Mesodermal cell (in vitro differentiated cells): ENCODE results near the gene CTBP1.

Experiments used
- H3K27ac ChIP-seq: 2 replicates; pipeline ENCODE4 v1.7.0; 2013; ENCODE audit warnings: mild to moderate bottlenecking, low read depth, low read length, moderate library complexity; ENCODE audit not compliant: severe bottlenecking
- H3K36me3 ChIP-seq: 2 replicates; pipeline ENCODE4 v1.7.1; 2013; ENCODE audit warnings: mild to moderate bottlenecking, low read length, moderate library complexity; ENCODE audit not compliant: control insufficient read depth, insufficient read depth
- H3K4me1 ChIP-seq: one replicate; pipeline ENCODE4 v1.7.1; 2013; ENCODE audit warnings: mild to moderate bottlenecking, low read length; ENCODE audit not compliant: insufficient read depth, control insufficient read depth, poor library complexity, severe bottlenecking
- H3K4me3 ChIP-seq: 2 replicates; pipeline ENCODE4 v1.7.0; 2013; ENCODE audit warnings: low read length, control low read depth, mild to moderate bottlenecking; ENCODE audit not compliant: insufficient read depth, poor library complexity, severe bottlenecking; ENCODE audit errors: extremely low read depth
- H3K9me3 ChIP-seq: 2 replicates; pipeline ENCODE4 v1.7.1; 2013; ENCODE audit warnings: mild to moderate bottlenecking, low read length, moderate library complexity; ENCODE audit not compliant: control insufficient read depth
- WGBS, 2 experiments: methylation state at CpG; one replicate each; pipeline ENCODE4 v1.1.5; 2013; ENCODE audit warnings: missing lambda C conversion rate in 2 of 2; ENCODE audit not compliant: insufficient coverage in 2 of 2; 5-methylcytosine and 5-hydroxymethylcytosine counted together

Gene CTBP1

GRCh38 chr4:1212546-1213335 lies 36.2 kb downstream of the CTBP1 start:
- WGBS, 2 experiments, result 94 to 96% methylated on average over 18 of the region's 20 CpGs
- Histone ChIP-seq H3K4me1 (peaks cover 16% of the 10 kb centered on the region), H3K4me3 (no peak overlapping the region), H3K36me3 (peaks cover 61% of the 10 kb centered on the region), H3K9me3 (no peaks in the 10 kb centered on the region), H3K27ac (no peak overlapping the region)

DNA sequence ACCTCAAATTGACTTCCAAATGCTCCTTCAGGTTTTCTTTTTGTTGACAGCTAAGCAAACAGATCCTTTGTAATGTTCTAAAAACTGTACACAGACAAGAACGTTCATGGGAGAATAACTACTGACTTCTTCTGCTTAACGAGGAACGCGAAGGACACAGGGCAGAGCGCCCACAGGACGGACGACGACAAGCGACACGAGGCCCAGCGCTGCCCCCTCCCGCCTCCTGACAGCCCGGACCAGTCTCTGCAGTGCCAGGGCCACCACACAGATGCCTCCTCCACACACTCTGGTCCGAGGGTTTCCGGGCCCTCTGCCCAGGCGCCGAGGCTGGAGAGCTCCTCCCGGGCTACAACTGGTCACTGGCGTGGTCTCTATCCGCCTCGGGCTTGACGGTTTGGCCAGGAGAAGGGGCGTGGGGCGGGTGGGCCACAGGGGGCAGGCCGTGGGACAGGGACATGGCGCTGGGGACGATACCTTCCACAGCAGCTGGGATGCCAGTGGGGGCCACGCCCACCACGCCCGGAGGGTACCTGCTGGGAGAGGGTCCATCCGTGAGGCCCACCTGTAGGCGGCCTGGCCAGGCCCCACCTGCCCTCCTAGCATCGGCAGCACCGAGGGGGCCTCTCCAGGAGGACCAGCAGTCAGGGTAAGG lies 36.9 kb downstream of the CTBP1 start:
- Histone ChIP-seq H3K36me3 (peaks cover 56% of the 10 kb centered on the region), H3K4me3 (no peak overlapping the region), H3K4me1 (peaks cover 16% of the 10 kb centered on the region), H3K27ac (no peak overlapping the region), H3K9me3 (no peaks in the 10 kb centered on the region)
- 97% methylated on average over 32 to 33 of the region's 34 CpGs for WGBS, 2 experiments

GRCh38 chr4:1211371-1211770 lies 37.6 kb downstream of the CTBP1 start:
- H3K36me3 ChIP-seq, result peaks cover 55% of the 10 kb centered on the region
- H3K4me1 ChIP-seq, result peaks cover 16% of the 10 kb centered on the region
- H3K27ac ChIP-seq, result no peak overlapping the region
- H3K9me3 ChIP-seq, result no peaks in the 10 kb centered on the region
- no peak overlapping the region for H3K4me3 ChIP-seq
- WGBS, 2 experiments, result 96 to 98% methylated on average over 9 to 10 of the region's 13 CpGs

DNA sequence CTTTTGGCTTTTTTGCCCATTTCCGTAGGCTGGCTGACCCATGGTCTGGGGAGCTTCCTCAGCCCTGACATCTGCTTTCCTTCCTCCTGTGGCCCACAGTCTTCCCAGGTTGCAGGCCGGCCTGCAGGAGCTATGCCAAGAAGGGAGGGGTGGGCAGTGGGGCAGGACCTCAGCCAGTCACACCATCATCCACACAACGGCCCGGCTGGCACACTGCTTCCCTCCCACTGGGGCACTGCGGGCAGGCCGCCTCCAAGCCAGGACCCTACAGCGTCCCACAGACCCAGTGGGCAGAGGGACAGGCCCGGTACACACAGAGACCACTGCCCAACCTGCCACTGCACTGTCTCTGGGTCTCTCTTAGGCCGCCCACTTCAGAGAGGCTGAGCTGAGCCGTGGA lies 38.0 kb downstream of the CTBP1 start:
- H3K4me1 ChIP-seq, result peaks cover 16% of the 10 kb centered on the region
- H3K36me3 ChIP-seq, result peaks cover 52% of the 10 kb centered on the region
- 97 to 100% methylated on average over 7 to 10 of the region's 10 CpGs for WGBS, 2 experiments
- H3K27ac ChIP-seq, result no peak overlapping the region
- no peak overlapping the region for H3K4me3 ChIP-seq
- H3K9me3 ChIP-seq, result no peaks in the 10 kb centered on the region

DNA sequence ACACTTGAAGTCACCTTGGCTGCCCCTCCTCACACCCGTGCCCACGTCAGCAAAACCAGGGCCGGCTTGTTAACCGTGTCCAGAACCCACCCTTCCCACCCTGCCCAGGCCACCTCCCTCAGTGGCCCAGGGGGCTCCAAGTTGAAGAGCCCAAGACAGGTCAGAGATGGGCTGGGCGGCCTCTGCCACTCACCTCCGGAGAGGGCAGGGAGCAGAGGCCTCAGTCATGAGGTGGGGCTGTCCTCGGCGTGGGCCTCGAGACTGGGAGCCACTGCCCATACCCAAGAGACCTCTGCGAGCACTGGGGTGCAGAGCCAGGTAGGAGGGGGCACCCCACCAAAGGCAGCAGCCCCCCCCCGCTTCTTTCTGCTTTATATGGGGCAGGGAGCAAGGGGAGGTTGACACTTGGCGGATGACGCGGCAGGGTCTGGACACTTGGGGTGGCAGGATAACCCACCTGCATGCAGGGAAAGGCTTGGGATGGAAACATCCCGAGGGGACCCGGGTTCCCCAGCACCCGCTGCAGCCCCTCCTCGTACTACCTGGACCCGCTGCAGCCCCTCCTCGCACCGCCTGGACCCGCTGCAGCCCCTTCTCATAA lies 38.6 kb downstream of the CTBP1 start:
- H3K4me3 ChIP-seq, result no peak overlapping the region
- peaks cover 45% of the 10 kb centered on the region for H3K36me3 ChIP-seq
- no peaks in the 10 kb centered on the region for H3K9me3 ChIP-seq
- 96 to 97% methylated on average over 18 to 20 of the region's 22 CpGs for WGBS, 2 experiments
- peak overlapping the region; percentile 83 for H3K27ac ChIP-seq
- H3K4me1 ChIP-seq, result peaks cover 16% of the 10 kb centered on the region

DNA sequence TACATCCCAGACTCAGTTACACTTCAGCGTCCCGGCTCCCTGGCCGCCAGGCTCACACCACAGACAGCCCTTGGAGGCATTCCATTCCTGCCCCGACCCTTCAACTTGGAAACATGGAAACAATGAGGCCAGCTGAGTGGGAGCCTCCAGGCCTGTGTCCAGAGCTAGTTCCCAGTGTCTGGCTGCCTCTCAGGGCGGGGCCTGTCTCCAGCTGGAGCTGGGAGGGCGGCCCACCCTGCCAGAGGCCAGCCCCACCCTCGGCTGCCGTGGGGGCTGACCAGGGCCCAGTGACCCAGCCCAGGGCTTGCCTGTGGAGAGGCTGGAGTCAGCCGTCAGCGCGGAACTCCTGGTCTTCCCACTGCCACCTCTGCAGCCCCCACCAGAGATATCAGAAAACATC lies 39.1 kb downstream of the CTBP1 start:
- Histone ChIP-seq H3K4me3 (no peak overlapping the region), H3K9me3 (no peaks in the 10 kb centered on the region), H3K36me3 (peaks cover 40% of the 10 kb centered on the region), H3K4me1 (peaks cover 16% of the 10 kb centered on the region), H3K27ac (peak overlapping the region; percentile 83)
- 85 to 88% methylated on average over 7 to 8 of the region's 11 CpGs for WGBS, 2 experiments

DNA sequence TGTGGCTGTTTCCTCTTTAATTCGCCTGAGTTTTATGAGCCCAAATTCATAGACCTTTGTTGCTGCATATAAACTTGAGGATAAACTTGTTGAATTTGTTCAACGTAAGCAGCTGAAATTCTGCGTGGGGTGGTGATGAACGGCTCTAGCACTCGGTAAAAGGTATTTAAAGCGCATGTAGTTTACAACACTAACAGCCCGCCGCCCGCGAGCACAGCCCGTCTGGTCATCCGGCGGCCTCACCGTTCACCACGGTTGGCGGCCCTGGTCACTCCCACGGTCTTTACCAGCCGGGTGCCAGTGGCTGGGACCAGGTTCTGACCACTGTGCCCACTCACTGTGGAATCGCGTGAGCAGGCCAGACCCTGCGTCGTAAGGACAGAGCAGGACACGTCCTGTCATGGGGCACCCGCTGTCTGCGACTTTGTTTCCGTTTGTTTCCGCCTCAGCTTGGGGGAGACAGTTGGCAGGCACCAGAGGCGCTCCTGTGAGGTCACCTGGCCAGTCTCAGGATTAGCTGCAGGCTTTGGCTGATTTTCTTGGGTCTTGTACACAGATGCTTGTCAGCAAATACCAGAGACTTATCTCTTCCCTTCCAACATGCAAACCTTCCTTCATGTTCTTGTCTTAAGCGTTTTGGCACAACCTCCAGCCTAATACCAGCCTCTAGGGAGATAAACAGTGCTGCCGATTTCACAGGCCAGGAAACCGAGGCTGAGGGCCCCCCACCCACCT lies 39.8 kb downstream of the CTBP1 start:
- Histone ChIP-seq H3K4me3 (no peak overlapping the region), H3K9me3 (no peaks in the 10 kb centered on the region), H3K27ac (peak overlapping the region; percentile 83), H3K36me3 (peaks cover 33% of the 10 kb centered on the region), H3K4me1 (peaks cover 16% of the 10 kb centered on the region)
- WGBS, 2 experiments, result 95 to 96% methylated on average over 30 to 31 of the region's 31 CpGs

DNA sequence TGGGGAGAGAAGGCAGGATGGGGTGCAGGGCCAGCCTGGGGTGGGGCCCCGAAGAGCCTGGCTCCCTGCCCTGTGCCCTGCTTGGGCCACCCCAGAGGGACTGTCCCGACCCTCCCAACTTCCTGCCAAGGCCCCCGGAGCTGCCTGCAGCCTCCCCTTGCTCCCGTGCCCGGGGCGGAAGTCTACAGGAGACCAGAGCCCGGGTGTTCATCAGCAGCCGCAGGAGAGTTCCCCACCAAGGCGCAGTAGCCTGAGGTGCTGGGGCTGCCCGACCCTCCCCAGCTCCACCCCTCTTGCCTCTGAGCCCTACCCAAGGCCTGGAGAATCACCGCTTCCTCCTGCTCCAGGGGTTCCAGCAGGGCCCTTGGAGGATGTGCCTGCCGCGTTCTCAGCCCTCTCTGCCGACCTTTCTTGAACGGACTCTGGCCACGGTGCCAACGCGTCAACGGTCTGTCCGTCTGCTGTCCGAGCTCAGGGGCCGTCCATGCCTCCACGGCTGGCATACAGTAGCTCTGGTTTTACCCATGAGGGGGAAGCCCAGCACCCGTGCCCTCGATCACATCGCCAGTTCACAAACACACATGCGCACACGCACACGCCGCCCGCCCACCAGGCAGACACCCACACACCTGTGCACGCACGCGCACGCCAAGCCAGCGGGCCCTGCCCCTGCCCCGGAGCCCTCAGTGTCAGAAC lies 40.5 kb downstream of the CTBP1 start:
- 92 to 97% methylated on average over 33 to 37 of the region's 37 CpGs for WGBS, 2 experiments
- Histone ChIP-seq H3K36me3 (peaks cover 26% of the 10 kb centered on the region), H3K4me1 (peaks cover 16% of the 10 kb centered on the region), H3K27ac (no peak overlapping the region), H3K9me3 (no peaks in the 10 kb centered on the region), H3K4me3 (no peak overlapping the region)

- Histone ChIP-seq H3K9me3 (no peaks in the 10 kb centered on the region), H3K27ac (no peak overlapping the region), H3K36me3 (peaks cover 20% of the 10 kb centered on the region), H3K4me3 (no peak overlapping the region), H3K4me1 (peaks cover 16% of the 10 kb centered on the region)
- WGBS, 2 experiments, result 94 to 97% methylated on average over 19 of the region's 31 CpGs
Observed at GRCh38 chr4:1207603-1208265, 41.2 kb downstream of the CTBP1 start.

GRCh38 chr4:1207157-1207470 lies 41.8 kb downstream of the CTBP1 start:
- peaks cover 14% of the 10 kb centered on the region for H3K36me3 ChIP-seq
- peaks cover 16% of the 10 kb centered on the region for H3K4me1 ChIP-seq
- H3K4me3 ChIP-seq, result no peak overlapping the region
- WGBS, 2 experiments, result 93% methylated on average over 4 to 9 of the region's 12 CpGs
- no peaks in the 10 kb centered on the region for H3K9me3 ChIP-seq
- no peak overlapping the region for H3K27ac ChIP-seq
